ENCODE data around the gene NF2.

The NF2 gene

GRCh38 chr22:29726106-29726505 is 122.7 kb downstream of the NF2 start:
- DNase-seq = no peak

GRCh38 chr22:29726512-29727130 is 123.2 kb downstream of the NF2 start:
- no peak for DNase-seq

- DNase-seq = no peak
Observed at GRCh38 chr22:29727131-29727523, 123.7 kb downstream of the NF2 start.

- DNase-seq = no peak
Observed at GRCh38 chr22:29729161-29729560, 125.7 kb downstream of the NF2 start.

GRCh38 chr22:29731058-29731850 is 127.8 kb downstream of the NF2 start:
- no peak for DNase-seq

- DNase-seq = no peak
Observed at GRCh38 chr22:29732883-29733282, 129.4 kb downstream of the NF2 start.

- no peak for DNase-seq
Observed at GRCh38 chr22:29733362-29734201, 130.1 kb downstream of the NF2 start.

GRCh38 chr22:29734406-29734805 is 131.0 kb downstream of the NF2 start:
- DNase-seq = no peak

- DNase-seq = no peak
Observed at GRCh38 chr22:29734838-29735237, 131.4 kb downstream of the NF2 start.

- DNase-seq = no peak
Observed at GRCh38 chr22:29735416-29735815, 132.0 kb downstream of the NF2 start.

GRCh38 chr22:29737251-29738117 is 134.1 kb downstream of the NF2 start:
- no peak for DNase-seq

- no peak for DNase-seq
Observed at GRCh38 chr22:29738118-29738815, 134.8 kb downstream of the NF2 start.

- no peak for DNase-seq
Observed at GRCh38 chr22:29739346-29739875, 136.0 kb downstream of the NF2 start.

- no peak for DNase-seq
Observed at GRCh38 chr22:29740216-29740615, 136.8 kb downstream of the NF2 start.

GRCh38 chr22:29741926-29742325 is 138.5 kb downstream of the NF2 start:
- DNase-seq = no peak

- DNase-seq = no peak
Observed at GRCh38 chr22:29742326-29742725, 138.9 kb downstream of the NF2 start.

- DNase-seq = no peak
Observed at GRCh38 chr22:29744902-29745301, 141.5 kb downstream of the NF2 start.

GRCh38 chr22:29747832-29748231 is 144.4 kb downstream of the NF2 start:
- no peak for DNase-seq

Measured in NK-92 treated with Interleukin-12 subunit alpha and Interleukin-12 subunit beta, amount 100 ng/mL, for 24 hours (cell line).